ENCODE measurements around the gene TMEM218.

TMEM218 gene

GRCh38 chr11:125111001-125111342 is 454 bp downstream of the TMEM218 start:
- Mint-ChIP-seq H3K36me3 (ENCODE audit: low read depth) (peaks cover 11% of the 10 kb centered on the region), H3K27ac (peak overlapping the region; percentile 80 to 97 (median 93)), H3K4me3 (peak overlapping the region; percentile 93 to 99 (median 96)), H3K27me3 (ENCODE audit: low read depth) (no peaks in the 10 kb centered on the region), H3K4me1 (peaks cover 14% of the 10 kb centered on the region), H3K9me3 (peaks cover 11% of the 10 kb centered on the region)
- no peak for TF ChIP-seq CTCF (IDR thresholded peaks at IDR 0.05; ENCODE audit: unreplicated experiment in 3 of 3)

- Mint-ChIP-seq H3K4me3 (peak overlapping the region; percentile 93 to 99 (median 96)), H3K9me3 (peaks cover 11% of the 10 kb centered on the region), H3K27ac (peak overlapping the region; percentile 30 to 97 (median 80)), H3K36me3 (ENCODE audit: low read depth) (peaks cover 15% of the 10 kb centered on the region), H3K27me3 (ENCODE audit: low read depth) (no peaks in the 10 kb centered on the region), H3K4me1 (peaks cover 14% of the 10 kb centered on the region)
- no peak for TF ChIP-seq CTCF (IDR thresholded peaks at IDR 0.05; ENCODE audit: unreplicated experiment in 3 of 3)
Measured at GRCh38 chr11:125110506-125110905, 920 bp downstream of the TMEM218 start.

GRCh38 chr11:125108469-125108868 is 3.0 kb downstream of the TMEM218 start:
- H3K27me3 Mint-ChIP-seq (ENCODE audit: low read depth): no peaks in the 10 kb centered on the region

GRCh38 chr11:125105926-125106325 is 5.5 kb downstream of the TMEM218 start:
- no peak for TF ChIP-seq CTCF (IDR thresholded peaks at IDR 0.05; ENCODE audit: unreplicated experiment in 3 of 3)
- peaks cover 5% of the 10 kb centered on the region for H3K9me3 Mint-ChIP-seq

More at GRCh38 chr11:125108469-125108868, 3.0 kb downstream of the TMEM218 start:
- H3K4me1 Mint-ChIP-seq: peaks cover 14% of the 10 kb centered on the region
- H3K36me3 Mint-ChIP-seq (ENCODE audit: low read depth): peaks cover 33% of the 10 kb centered on the region
- H3K4me3 Mint-ChIP-seq: peak overlapping the region in 1 of 3 experiments; percentile 52
- H3K27ac Mint-ChIP-seq: no peak overlapping the region
- peaks cover 10% of the 10 kb centered on the region for H3K9me3 Mint-ChIP-seq
- TF ChIP-seq CTCF (IDR thresholded peaks at IDR 0.05; ENCODE audit: unreplicated experiment in 3 of 3): no peak

GRCh38 chr11:125102510-125102909 is 8.9 kb downstream of the TMEM218 start:
- Mint-ChIP-seq H3K36me3 (ENCODE audit: low read depth) (peaks cover 76% of the 10 kb centered on the region), H3K27ac (no peak overlapping the region), H3K4me3 (no peak overlapping the region), H3K9me3 (peaks cover 5% of the 10 kb centered on the region), H3K4me1 (no peaks in the 10 kb centered on the region), H3K27me3 (ENCODE audit: low read depth) (no peaks in the 10 kb centered on the region)
- TF ChIP-seq CTCF (IDR thresholded peaks at IDR 0.05; ENCODE audit: unreplicated experiment in 3 of 3): no peak

More at GRCh38 chr11:125105926-125106325, 5.5 kb downstream of the TMEM218 start:
- H3K27ac Mint-ChIP-seq: no peak overlapping the region
- no peak overlapping the region for H3K4me3 Mint-ChIP-seq
- H3K4me1 Mint-ChIP-seq: peaks cover 7% of the 10 kb centered on the region
- no peaks in the 10 kb centered on the region for H3K27me3 Mint-ChIP-seq (ENCODE audit: low read depth)
- H3K36me3 Mint-ChIP-seq (ENCODE audit: low read depth): peaks cover 47% of the 10 kb centered on the region

- no peaks in the 10 kb centered on the region for H3K4me1 Mint-ChIP-seq
- no peak for TF ChIP-seq CTCF (IDR thresholded peaks at IDR 0.05; ENCODE audit: unreplicated experiment in 3 of 3)
Measured at GRCh38 chr11:125102025-125102424, 9.4 kb downstream of the TMEM218 start.

More at GRCh38 chr11:125102025-125102424, 9.4 kb downstream of the TMEM218 start:
- Mint-ChIP-seq H3K36me3 (ENCODE audit: low read depth) (peaks cover 77% of the 10 kb centered on the region), H3K4me3 (no peak overlapping the region), H3K27me3 (ENCODE audit: low read depth) (no peaks in the 10 kb centered on the region), H3K9me3 (peaks cover 5% of the 10 kb centered on the region), H3K27ac (no peak overlapping the region)
